ENCODE results near the gene AMMECR1L. TPM values are rescaled to one million over a fixed set of nuclear protein-coding genes. Genes with fewer than 3 reads are reported as not detected.
"Not testable (repeated sequence)": the region's sequence is repeated elsewhere in the genome, so short reads cannot be mapped to it uniquely, and the experiment has no call there.

The AMMECR1L gene
- total RNA-seq, 1 donor from 2014 or later = 24.0 TPM

- TF ChIP-seq CTCF (IDR thresholded peaks at IDR 0.05; ENCODE audit: unreplicated experiment) = no peak
- peaks cover 11% of the 10 kb centered on the region for H3K36me3 Mint-ChIP-seq (ENCODE audit: insufficient read depth)
- no peak overlapping the region for H3K4me3 Mint-ChIP-seq (ENCODE audit: low read depth)
- no peaks in the 10 kb centered on the region for H3K4me1 Mint-ChIP-seq (ENCODE audit: low read depth)
- peaks cover 2% of the 10 kb centered on the region for H3K27me3 Mint-ChIP-seq
- no peak overlapping the region for H3K27ac Mint-ChIP-seq
- peaks cover 6% of the 10 kb centered on the region for H3K9me3 Mint-ChIP-seq (ENCODE audit: low read depth)
- no peak for DNase-seq (ENCODE audit: low spot score, unreplicated experiment)
Observed at GRCh38 chr2:127840893-127841292, 44.9 kb downstream of the AMMECR1L start.

- Mint-ChIP-seq H3K4me3 (ENCODE audit: low read depth) (no peak overlapping the region), H3K36me3 (ENCODE audit: insufficient read depth) (no peaks in the 10 kb centered on the region), H3K9me3 (ENCODE audit: low read depth) (no peaks in the 10 kb centered on the region), H3K4me1 (ENCODE audit: low read depth) (no peaks in the 10 kb centered on the region), H3K27ac (no peak overlapping the region), H3K27me3 (no peaks in the 10 kb centered on the region)
- no peak for TF ChIP-seq CTCF (IDR thresholded peaks at IDR 0.05; ENCODE audit: unreplicated experiment)
- DNase-seq (ENCODE audit: low spot score, unreplicated experiment) = no peak
Observed at GRCh38 chr2:127834951-127835350, 50.8 kb downstream of the AMMECR1L start.

- no peaks in the 10 kb centered on the region for H3K27me3 Mint-ChIP-seq
- H3K4me1 Mint-ChIP-seq (ENCODE audit: low read depth) = no peaks in the 10 kb centered on the region
- peaks cover 19% of the 10 kb centered on the region for H3K9me3 Mint-ChIP-seq (ENCODE audit: low read depth)
- no peak for DNase-seq (ENCODE audit: low spot score, unreplicated experiment)
- H3K4me3 Mint-ChIP-seq (ENCODE audit: low read depth) = no peak overlapping the region
- TF ChIP-seq CTCF (IDR thresholded peaks at IDR 0.05; ENCODE audit: unreplicated experiment) = no peak
- peaks cover 2% of the 10 kb centered on the region for H3K36me3 Mint-ChIP-seq (ENCODE audit: insufficient read depth)
- no peak overlapping the region for H3K27ac Mint-ChIP-seq
Observed at GRCh38 chr2:127829845-127830246, 55.9 kb downstream of the AMMECR1L start.

- peaks cover 26% of the 10 kb centered on the region for H3K9me3 Mint-ChIP-seq (ENCODE audit: low read depth)
- not testable (repeated sequence) for H3K27me3 Mint-ChIP-seq; DNase-seq (ENCODE audit: low spot score, unreplicated experiment); H3K27ac Mint-ChIP-seq; H3K36me3 Mint-ChIP-seq (ENCODE audit: insufficient read depth); H3K4me1 Mint-ChIP-seq (ENCODE audit: low read depth); H3K4me3 Mint-ChIP-seq (ENCODE audit: low read depth)
Observed at GRCh38 chr2:127826708-127827107, 59.0 kb downstream of the AMMECR1L start.

GRCh38 chr2:127826047-127826446 lies 59.7 kb downstream of the AMMECR1L start:
- Mint-ChIP-seq H3K4me3 (ENCODE audit: low read depth) (no peak overlapping the region), H3K27ac (no peak overlapping the region), H3K9me3 (ENCODE audit: low read depth) (peaks cover 26% of the 10 kb centered on the region), H3K27me3 (no peaks in the 10 kb centered on the region), H3K36me3 (ENCODE audit: insufficient read depth) (peaks cover 2% of the 10 kb centered on the region), H3K4me1 (ENCODE audit: low read depth) (no peaks in the 10 kb centered on the region)
- no peak for DNase-seq (ENCODE audit: low spot score, unreplicated experiment)
- no peak for TF ChIP-seq CTCF (IDR thresholded peaks at IDR 0.05; ENCODE audit: unreplicated experiment)

- Mint-ChIP-seq H3K4me1 (ENCODE audit: low read depth) (no peaks in the 10 kb centered on the region), H3K36me3 (ENCODE audit: insufficient read depth) (no peaks in the 10 kb centered on the region), H3K27me3 (no peaks in the 10 kb centered on the region), H3K9me3 (ENCODE audit: low read depth) (peaks cover 26% of the 10 kb centered on the region), H3K4me3 (ENCODE audit: low read depth) (no peak overlapping the region), H3K27ac (no peak overlapping the region)
- DNase-seq (ENCODE audit: low spot score, unreplicated experiment) = no peak
- TF ChIP-seq CTCF (IDR thresholded peaks at IDR 0.05; ENCODE audit: unreplicated experiment) = no peak
Observed at GRCh38 chr2:127820080-127820668, 65.6 kb downstream of the AMMECR1L start.
